B cell (primary cell): Measurements from ENCODE around the gene PKDREJ. TPM values are rescaled to one million over a fixed set of nuclear protein-coding genes. Genes with fewer than 3 reads are reported as not detected.

Experiments used
- ATAC-seq: fragments of 200-7000 bp; cut with Tn5 transposase; one replicate; pipeline ENCODE4 v1.10.0; 2021; ENCODE audit warnings: low read depth, mild to moderate bottlenecking, moderate number of reproducible peaks, moderate library complexity
- CTCF ChIA-PET: fragments of 350-600 bp; sonication (Branson Sonifier 250); formaldehyde crosslinking; loops from one replicate; lab custom pipeline; 2021; ENCODE audit warnings: antibody characterized with exemption, inconsistent platforms; lab: Charles Lee
- POLR2A ChIA-PET: fragments of 350-600 bp; sonication (Branson Sonifier 250); formaldehyde crosslinking; loops from one replicate; lab custom pipeline; 2021; ENCODE audit warnings: antibody characterized with exemption; lab: Charles Lee
- DNase-seq: peaks from one replicate; pipeline ENCODE4 v3.0.0; 2013
- H2AFZ ChIP-seq: 2 replicates; pipeline ENCODE4 v1.6.1; 2012; ENCODE audit warnings: mild to moderate bottlenecking, low read depth, low read length; ENCODE audit not compliant: insufficient read depth, poor library complexity, severe bottlenecking
- H3K27ac ChIP-seq, 2 donors: 1 replicate in 1 of 2; 2 replicates in 1 of 2; pipeline ENCODE4 v1.5.1; 2012 to 2013; ENCODE audit warnings: low read length in 2 of 2, mild to moderate bottlenecking in 2 of 2, moderate library complexity in 1 of 2
- H3K27me3 ChIP-seq, 4 experiments: fragments of 200-600 bp in 1 of 4; sonication (generic) in 1 of 4; replicated peaks in 1 of 4; 1 replicate in 2 of 4; 2 replicates in 2 of 4; pipeline versions ENCODE4 v1.6.1 to v1.7.0; 2013 to 2016; ENCODE audit warnings: low read length in 3 of 4, mild to moderate bottlenecking in 2 of 4, mixed read lengths in 1 of 4, moderate library complexity in 1 of 4; ENCODE audit not compliant: insufficient read depth in 4 of 4, control insufficient read depth in 3 of 4; ENCODE audit errors: control extremely low read depth in 1 of 4
- H3K36me3 ChIP-seq, 2 experiments: replicated peaks in 1 of 2; 1 replicate in 1 of 2; 2 replicates in 1 of 2; pipeline versions ENCODE4 v1.6.1 to v1.7.1; 2013; ENCODE audit warnings: low read length in 1 of 2; ENCODE audit not compliant: insufficient read depth in 2 of 2, control insufficient read depth in 1 of 2; ENCODE audit errors: control extremely low read depth in 1 of 2, extremely low read depth in 1 of 2
- H3K4me1 ChIP-seq, 2 donors: fragments of 200-600 bp in 1 of 2; sonication (generic) in 1 of 2; 1 replicate in 1 of 2; 2 replicates in 1 of 2; pipeline versions ENCODE4 v1.5.1 to v1.6.1; 2013 to 2017; ENCODE audit warnings: low read length in 2 of 2; ENCODE audit not compliant: control insufficient read depth in 2 of 2, insufficient read depth in 2 of 2
- H3K4me2 ChIP-seq: replicated peaks from 2 replicates; pipeline ENCODE3; 2012; ENCODE audit warnings: mild to moderate bottlenecking, low read depth, low read length; ENCODE audit not compliant: poor library complexity, severe bottlenecking
- H3K4me3 ChIP-seq, 5 experiments: fragments of 200-600 bp in 1 of 5; sonication (generic) in 1 of 5; 1 replicate in 3 of 5; 2 replicates in 2 of 5; pipeline versions ENCODE4 v1.5.1 to v1.7.0; 2011 to 2016; ENCODE audit warnings: low read length in 4 of 5, mild to moderate bottlenecking in 4 of 5, low read depth in 2 of 5, control low read depth in 1 of 5, moderate library complexity in 1 of 5; ENCODE audit not compliant: insufficient read depth in 1 of 5; ENCODE audit errors: control extremely low read depth in 1 of 5, extremely low read depth in 1 of 5
- H3K79me2 ChIP-seq: fragments of 200-600 bp; sonication (generic); one replicate; pipeline ENCODE4 v1.6.0; 2016; ENCODE audit warnings: low read length; ENCODE audit not compliant: control insufficient read depth, insufficient read depth
- H3K9ac ChIP-seq: fragments of 200-600 bp; sonication (generic); 2 replicates; pipeline ENCODE4 v1.6.1; 2017; ENCODE audit warnings: mild to moderate bottlenecking, low read length, moderate library complexity
- H3K9me3 ChIP-seq, 3 donors: one replicate each; pipeline versions ENCODE4 v1.6.1 to v1.7.1; 2013; ENCODE audit warnings: low read length in 2 of 3; ENCODE audit not compliant: control insufficient read depth in 2 of 3, insufficient read depth in 1 of 3; ENCODE audit errors: control extremely low read depth in 1 of 3
- H4K20me1 ChIP-seq: 2 replicates; pipeline ENCODE4 v1.6.0; 2012; ENCODE audit warnings: mild to moderate bottlenecking, low read length; ENCODE audit not compliant: insufficient read depth, control insufficient read depth, poor library complexity, severe bottlenecking
- H3K27ac Mint-ChIP-seq: one replicate; pipeline ENCODE4 v1.8.0; 2021; ENCODE audit warnings: mixed read lengths
- H3K27me3 Mint-ChIP-seq: one replicate; pipeline ENCODE4 v1.8.0; 2021; ENCODE audit warnings: mixed read lengths
- H3K4me1 Mint-ChIP-seq: one replicate; pipeline ENCODE4 v1.8.0; 2021; ENCODE audit warnings: mixed read lengths
- H3K4me3 Mint-ChIP-seq: one replicate; pipeline ENCODE4 v1.8.0; 2021; ENCODE audit warnings: mixed read lengths
- H3K9me3 Mint-ChIP-seq: one replicate; pipeline ENCODE4 v1.8.0; 2022; ENCODE audit warnings: mixed read lengths; ENCODE audit not compliant: insufficient read depth
- CTCF ChIP-seq: fragments of 200-600 bp; IDR thresholded peaks from one replicate; pipeline ENCODE4 v1.8.0; 2022; ENCODE audit warnings: antibody characterized with exemption, mild to moderate bottlenecking
- EZH2 ChIP-seq: IDR thresholded peaks from 2 replicates; pipeline ENCODE4 v1.6.1; 2012; ENCODE audit warnings: borderline replicate concordance, low read depth, mild to moderate bottlenecking, moderate library complexity, low read length; ENCODE audit not compliant: insufficient read depth, poor library complexity, severe bottlenecking
- WGBS: methylation state at CpG from one replicate; pipeline ENCODE4 v1.1.5; 2013; ENCODE audit warnings: missing lambda C conversion rate; ENCODE audit not compliant: insufficient coverage; 5-methylcytosine and 5-hydroxymethylcytosine counted together
- intact Hi-C: fragments of 100-400 bp; cut with micrococcal nuclease; formaldehyde crosslinking; loops from one replicate; pipeline ENCODE4 v1.10.0; 2022
- polyA plus RNA-seq: library from polyadenylated mRNA; depleted of rRNA; stranded (reverse); fragments of >200 nt; gene quantifications from 2 replicates; pipeline ENCODE4 v1.2.3, GENCODE V29; 2012
- total RNA-seq, 2 donors: library from RNA; stranded (reverse); fragments of 120-200 nt in 1 of 2; gene quantifications; 1 replicate in 1 of 2; 2 replicates in 1 of 2; pipeline versions ENCODE4 v1.2.3 to v1.2.4, GENCODE V29; 2013 to 2022

The PKDREJ gene
- total and polyA plus RNA-seq, 2 donors (not counting 1 experiment from before 2014, with no cell fraction given): not detected

DNA sequence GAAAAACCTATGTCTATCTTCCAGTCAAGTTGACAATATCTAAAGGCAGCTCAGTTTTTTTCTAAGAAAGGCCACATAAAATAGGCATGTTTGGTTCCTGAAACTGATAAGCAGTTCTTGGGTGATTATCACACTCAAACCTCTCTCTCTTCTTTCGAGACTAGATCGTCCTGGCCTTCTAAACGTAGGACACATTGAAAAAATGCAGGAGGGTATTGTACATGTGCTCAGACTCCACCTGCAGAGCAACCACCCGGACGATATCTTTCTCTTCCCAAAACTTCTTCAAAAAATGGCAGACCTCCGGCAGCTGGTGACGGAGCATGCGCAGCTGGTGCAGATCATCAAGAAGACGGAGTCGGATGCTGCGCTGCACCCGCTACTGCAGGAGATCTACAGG lies 28.2 kb downstream of the PKDREJ start:
- ChIA-PET CTCF (interaction anchor here (1.2 to 1.9 kb wide), 2 partner anchors 8 to 82 kb away, joined by 3 to 4 read pairs; no protein-coding TSS in a partner anchor), POLR2A (no interaction called here)
- Histone ChIP-seq H3K9ac (no peak overlapping the region), H3K27ac (no peak overlapping the region), H2AFZ (no peak overlapping the region), H3K4me3 (no peak overlapping the region), H3K27me3 (no peaks in the 10 kb centered on the region), H4K20me1 (no peaks in the 10 kb centered on the region), H3K9me3 (no peaks in the 10 kb centered on the region), H3K4me1 (peaks cover 9 to 12% of the 10 kb centered on the region in 2 donors), H3K36me3 (peaks cover 0 to 7% of the 10 kb centered on the region in 2 experiments), H3K79me2 (no peaks in the 10 kb centered on the region), H3K4me2 (no peak overlapping the region)
- no peak for TF ChIP-seq CTCF
- TF ChIP-seq EZH2: no peak
- ATAC-seq (no peak), DNase-seq (no peak)
- Mint-ChIP-seq H3K27ac (no peak overlapping the region), H3K27me3 (no peaks in the 10 kb centered on the region), H3K9me3 (no peaks in the 10 kb centered on the region), H3K4me1 (peaks cover 11% of the 10 kb centered on the region), H3K4me3 (no peak overlapping the region)
- intact Hi-C loops: no loop called here
- WGBS: 100% methylated on average over 9 of the region's 12 CpGs

GRCh38 chr22:46233231-46233630 lies 29.9 kb downstream of the PKDREJ start:
- Mint-ChIP-seq H3K4me1 (peaks cover under 1% of the 10 kb centered on the region), H3K9me3 (no peaks in the 10 kb centered on the region), H3K27me3 (no peaks in the 10 kb centered on the region), H3K4me3 (no peak overlapping the region), H3K27ac (no peak overlapping the region)
- 51% methylated on average over 7 of the region's 9 CpGs for WGBS
- CTCF ChIA-PET: no interaction called here
- Histone ChIP-seq H2AFZ (no peak overlapping the region), H4K20me1 (no peaks in the 10 kb centered on the region), H3K9me3 (no peaks in the 10 kb centered on the region), H3K27me3 (no peaks in the 10 kb centered on the region), H3K9ac (no peak overlapping the region), H3K4me2 (no peak overlapping the region), H3K79me2 (no peaks in the 10 kb centered on the region), H3K4me1 (no peaks in the 10 kb centered on the region), H3K36me3 (peaks cover 0 to 7% of the 10 kb centered on the region in 2 experiments), H3K27ac (no peak overlapping the region), H3K4me3 (no peak overlapping the region)
- ATAC-seq: no peak
- POLR2A ChIA-PET: no interaction called here
- no peak for TF ChIP-seq CTCF
- TF ChIP-seq EZH2: no peak
- no peak for DNase-seq
- intact Hi-C loops: no loop called here
